Spleen (tissue), 7 donors: ENCODE results near the gene C1QTNF1.

Experiments used
- POLR2A ChIP-seq, 3 donors: fragments of 450-650 bp; IDR thresholded peaks; one replicate each; pipeline ENCODE4 v1.5.1; 2017; ENCODE audit warnings: antibody characterized with exemption in 3 of 3, mild to moderate bottlenecking in 1 of 3
- POLR2AphosphoS5 ChIP-seq, 3 donors: sonication (generic); formaldehyde crosslinking; IDR thresholded peaks; one replicate each; pipeline ENCODE4 v1.5.1; 2017; ENCODE audit warnings: antibody characterized with exemption in 3 of 3
- TF ChIP-seq, protein P1 (sequence below), 11 experiments: fragments of 200-600 bp in 7 of 11; fragments of 450-650 bp in 4 of 11; sonication (generic) in 4 of 11; IDR thresholded peaks in 8 of 11; conservative IDR thresholded peaks in 3 of 11; 1 replicate in 7 of 11; 2 replicates in 4 of 11; pipeline versions ENCODE4 v1.4.0 to v1.8.0; 2016 to 2021; ENCODE audit warnings: antibody characterized with exemption in 11 of 11, inconsistent platforms in 4 of 11, mild to moderate bottlenecking in 1 of 11
- donor health status: DM: no; HTN: no; CAD: no; lungs with moderate emphysema.
- donor health status: DM: no; HTN: no; CAD: no.
- donor health status: DM: no; HTN: no; CAD: no.

DNA sequence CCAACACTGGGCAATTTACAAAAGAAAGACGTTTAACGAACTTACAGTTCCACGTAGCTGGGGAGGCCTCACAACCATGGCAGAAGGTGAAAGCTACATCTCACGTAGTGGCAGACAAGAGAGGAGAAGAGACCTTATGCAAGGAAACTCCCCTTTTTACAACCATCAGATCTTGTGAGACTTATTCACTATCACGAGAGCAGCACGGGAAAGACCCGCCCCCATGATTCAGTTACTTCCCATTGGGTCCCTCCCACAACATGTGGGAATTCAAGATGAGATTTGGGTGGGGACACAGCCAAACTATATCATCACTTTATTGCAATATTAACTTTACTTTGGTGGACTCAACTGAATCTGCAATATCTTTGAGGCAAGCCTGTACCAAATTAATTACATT is 38.7 kb downstream of the C1QTNF1 start:
- TF ChIP-seq, protein P1, sequence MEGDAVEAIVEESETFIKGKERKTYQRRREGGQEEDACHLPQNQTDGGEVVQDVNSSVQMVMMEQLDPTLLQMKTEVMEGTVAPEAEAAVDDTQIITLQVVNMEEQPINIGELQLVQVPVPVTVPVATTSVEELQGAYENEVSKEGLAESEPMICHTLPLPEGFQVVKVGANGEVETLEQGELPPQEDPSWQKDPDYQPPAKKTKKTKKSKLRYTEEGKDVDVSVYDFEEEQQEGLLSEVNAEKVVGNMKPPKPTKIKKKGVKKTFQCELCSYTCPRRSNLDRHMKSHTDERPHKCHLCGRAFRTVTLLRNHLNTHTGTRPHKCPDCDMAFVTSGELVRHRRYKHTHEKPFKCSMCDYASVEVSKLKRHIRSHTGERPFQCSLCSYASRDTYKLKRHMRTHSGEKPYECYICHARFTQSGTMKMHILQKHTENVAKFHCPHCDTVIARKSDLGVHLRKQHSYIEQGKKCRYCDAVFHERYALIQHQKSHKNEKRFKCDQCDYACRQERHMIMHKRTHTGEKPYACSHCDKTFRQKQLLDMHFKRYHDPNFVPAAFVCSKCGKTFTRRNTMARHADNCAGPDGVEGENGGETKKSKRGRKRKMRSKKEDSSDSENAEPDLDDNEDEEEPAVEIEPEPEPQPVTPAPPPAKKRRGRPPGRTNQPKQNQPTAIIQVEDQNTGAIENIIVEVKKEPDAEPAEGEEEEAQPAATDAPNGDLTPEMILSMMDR (IDR thresholded peaks at IDR 0.05 in 8 of 11, conservative IDR thresholded peaks at IDR 0.05 in 3 of 11): no peak
- TF ChIP-seq POLR2A (IDR thresholded peaks at IDR 0.05) (no peak), POLR2AphosphoS5 (IDR thresholded peaks at IDR 0.05) (no peak)
